HG03354 (cell line): ENCODE results near the gene RGS19.
"Not testable (repeated sequence)": the region's sequence is repeated elsewhere in the genome, so short reads cannot be mapped to it uniquely, and the experiment has no call there.

Experiments
- ATAC-seq: cut with Tn5 transposase; IDR thresholded peaks from one replicate; pipeline ENCODE4 v1.9.1; 2021; ENCODE audit warnings: mild to moderate bottlenecking; ENCODE audit not compliant: unreplicated experiment, poor library complexity, severe bottlenecking

The RGS19 gene

DNA sequence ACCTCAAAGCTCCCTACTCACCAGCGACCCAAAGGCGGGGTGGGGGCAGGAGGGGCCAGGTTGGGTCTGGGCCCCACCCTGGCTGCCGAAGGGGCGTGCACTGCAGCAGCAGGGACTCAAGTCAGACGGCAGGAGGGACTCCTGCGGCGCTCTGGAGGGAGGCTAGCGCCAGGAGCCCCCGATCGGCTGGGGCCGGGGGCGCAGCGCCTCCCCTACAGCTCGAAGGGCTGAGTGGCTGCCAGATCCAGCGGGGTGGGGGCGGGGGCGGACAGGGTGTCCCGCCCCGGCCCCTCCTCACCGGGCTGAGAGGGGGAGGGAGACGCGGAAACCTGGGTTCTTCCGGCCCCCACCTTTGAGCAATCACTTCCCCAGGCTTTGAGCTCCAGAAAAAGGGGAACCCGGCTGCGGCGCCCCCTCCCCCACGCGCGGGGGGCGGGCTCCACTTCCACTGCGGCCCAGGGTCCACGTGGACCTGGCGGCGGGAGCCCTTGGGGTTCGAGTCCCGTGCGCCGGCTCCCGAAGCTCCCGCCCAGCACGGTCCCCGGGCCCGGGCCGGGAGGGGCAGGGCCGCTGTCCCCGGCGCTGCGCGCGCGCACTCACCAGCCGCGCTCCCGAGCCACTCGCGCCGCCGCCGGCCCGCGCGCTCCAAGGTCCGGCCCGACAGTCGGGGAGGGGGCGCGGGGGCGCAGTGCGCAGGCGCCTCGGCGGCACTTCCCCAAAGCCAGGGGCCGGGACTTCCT, at the start of gene RGS19:
Gene RGS19, minus strand, starts transcription at position 246 of the 740 bp plus-strand sequence. CDS start 2,632 bp downstream, outside the sequence.
- peak; percentile 39 for ATAC-seq

DNA sequence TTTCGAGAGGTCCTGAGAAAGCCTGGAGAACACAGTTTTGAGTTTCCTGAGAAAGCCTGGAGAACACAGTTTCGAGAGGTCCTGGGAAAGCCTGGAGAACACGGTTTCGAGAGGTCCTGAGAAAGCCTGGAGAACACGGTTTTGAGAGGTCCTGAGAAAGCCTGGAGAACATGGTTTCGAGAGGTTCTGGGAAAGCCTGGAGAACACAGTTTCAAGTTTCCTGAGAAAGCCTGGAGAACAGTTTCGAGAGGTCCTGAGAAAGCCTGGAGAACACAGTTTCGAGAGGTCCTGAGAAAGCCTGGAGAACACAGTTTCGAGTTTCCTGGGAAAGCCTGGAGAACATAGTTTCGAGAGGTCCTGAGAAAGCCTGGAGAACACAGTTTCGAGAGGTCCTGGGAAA, 44.2 kb upstream of the RGS19 start:
- ATAC-seq, result not testable (repeated sequence)

GRCh38 chr20:64122927-64123326, 43.6 kb upstream of the RGS19 start:
- ATAC-seq, result not testable (repeated sequence)

DNA sequence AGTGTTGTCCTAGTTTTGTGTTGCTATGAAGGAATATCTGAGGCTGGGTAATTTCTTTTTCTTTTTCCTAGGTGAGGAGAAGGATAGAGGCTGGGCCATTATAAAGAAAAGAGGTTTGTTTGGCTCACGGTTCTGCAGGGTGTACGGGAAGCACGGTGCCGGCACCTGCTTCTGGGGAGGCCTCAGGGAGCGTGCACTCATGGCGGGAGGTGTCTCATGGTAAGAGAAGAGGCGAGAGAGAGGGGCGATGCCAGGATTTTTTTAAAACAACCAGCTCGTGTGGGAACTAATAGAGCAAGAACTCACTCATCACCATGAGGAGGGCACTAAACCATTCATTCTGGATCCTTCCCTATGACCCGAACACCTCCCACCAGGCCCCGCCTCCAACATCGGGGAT, 42.3 kb upstream of the RGS19 start:
- ATAC-seq, result no peak

DNA sequence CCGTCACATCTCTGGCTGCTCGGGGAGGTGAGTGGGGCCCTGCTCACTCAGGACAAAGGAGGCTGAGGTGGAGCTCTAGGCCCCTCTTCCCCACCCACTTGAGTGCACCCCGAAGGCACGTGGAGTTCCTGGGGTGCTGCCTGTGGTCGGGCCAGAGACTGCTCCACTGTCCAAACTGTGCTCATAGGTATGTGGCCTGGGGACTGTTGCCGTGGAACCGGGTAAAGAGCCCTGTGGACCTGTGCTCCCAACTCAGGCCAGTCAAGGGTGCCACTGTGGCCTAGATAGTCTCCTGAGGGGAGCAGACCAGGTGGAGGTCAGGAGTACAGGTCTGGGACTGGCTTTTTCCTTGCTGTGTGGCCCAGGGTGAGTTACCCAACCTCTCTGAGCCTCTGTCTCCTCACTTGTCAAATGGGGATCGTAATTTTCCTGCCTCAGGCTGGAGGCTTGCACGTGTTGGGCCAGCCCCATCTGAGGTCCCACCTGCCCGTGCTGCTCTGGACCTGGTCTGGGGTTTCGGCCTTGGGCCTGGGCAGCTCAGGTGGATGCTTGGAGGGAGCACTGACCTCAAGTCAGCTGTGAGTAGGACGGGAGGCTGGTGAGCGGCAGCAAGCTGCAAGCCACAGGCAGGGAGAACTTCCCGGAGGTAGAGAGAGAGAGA, 40.5 kb upstream of the RGS19 start:
- no peak for ATAC-seq

DNA sequence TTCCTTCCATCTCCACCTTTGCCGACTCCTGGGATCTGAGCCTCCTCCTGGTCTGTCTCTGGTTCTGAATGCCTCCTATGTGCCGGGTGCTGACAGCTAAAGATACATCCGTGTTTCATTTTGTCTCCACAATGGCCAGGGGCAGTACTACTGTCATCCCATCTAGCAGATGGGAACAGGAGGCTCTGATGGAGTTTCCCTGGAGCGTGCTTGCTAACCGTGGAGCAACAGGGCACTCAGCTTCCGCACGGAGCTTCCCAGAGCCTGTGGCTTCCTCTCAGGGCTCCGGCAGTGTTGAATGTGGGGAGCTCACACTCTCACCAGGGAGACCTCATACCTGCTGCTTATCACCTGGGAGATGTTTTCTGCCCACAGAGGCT, 40.0 kb upstream of the RGS19 start:
- no peak for ATAC-seq

DNA sequence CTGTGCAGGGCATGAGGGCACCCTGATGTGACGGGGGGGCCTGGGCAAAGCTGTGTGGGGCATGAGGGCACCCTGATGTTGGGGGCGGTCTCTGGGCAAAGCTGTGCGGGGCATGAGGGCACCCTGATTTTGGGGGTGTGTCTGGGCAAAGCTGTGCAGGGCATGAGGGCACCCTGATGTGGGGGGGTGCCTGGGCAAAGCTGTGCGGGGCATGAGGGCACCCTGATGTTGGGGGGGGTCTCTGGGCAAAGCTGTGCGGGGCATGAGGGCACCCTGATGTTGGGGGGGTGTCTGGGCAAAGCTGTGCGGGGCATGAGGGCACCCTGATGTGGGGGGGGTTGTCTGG, 38.1 kb upstream of the RGS19 start:
- not testable (repeated sequence) for ATAC-seq

DNA sequence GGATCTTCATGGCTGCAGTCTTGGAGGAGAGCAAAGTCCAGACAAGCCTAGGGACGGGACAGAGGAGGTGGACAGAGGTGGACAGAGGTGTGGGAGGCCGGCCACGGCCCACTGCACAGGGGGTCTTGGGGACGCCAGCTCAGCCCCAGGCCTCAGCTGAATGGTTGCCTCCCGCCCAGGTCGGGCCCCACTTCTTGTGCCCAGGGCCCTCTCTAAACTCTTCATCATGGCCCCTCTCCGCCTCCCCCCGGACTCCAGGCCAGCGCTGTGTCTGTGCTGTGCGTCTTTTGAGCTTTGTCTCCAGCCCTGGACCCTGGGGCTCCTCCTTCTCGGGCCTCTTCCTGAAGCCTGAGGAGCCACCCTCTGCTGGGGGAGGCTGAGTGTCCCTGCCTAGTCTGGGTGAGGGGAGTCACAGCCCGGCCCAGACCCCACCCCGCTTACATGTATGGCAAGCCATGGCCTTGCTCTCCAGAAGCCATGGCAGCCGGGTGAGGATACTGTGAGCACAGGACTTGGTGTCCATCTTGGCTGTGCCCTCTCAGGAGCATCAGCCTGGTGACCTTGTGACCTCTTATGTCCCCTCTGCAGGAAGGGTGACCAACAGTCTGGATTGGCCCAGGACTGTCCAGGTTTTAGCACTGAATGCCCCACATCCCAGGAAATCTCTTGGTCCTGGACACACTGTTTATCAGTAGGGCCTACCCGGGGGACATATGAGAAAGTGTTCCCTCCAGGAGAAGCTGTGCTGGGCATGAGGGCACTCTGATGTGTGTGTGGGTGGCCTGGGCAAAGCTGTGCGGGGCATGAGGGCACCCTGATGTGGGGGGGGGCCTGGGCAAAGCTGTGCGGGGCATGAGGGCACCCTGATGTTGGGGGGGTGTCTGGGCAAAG, 37.5 kb upstream of the RGS19 start:
- no peak for ATAC-seq

DNA sequence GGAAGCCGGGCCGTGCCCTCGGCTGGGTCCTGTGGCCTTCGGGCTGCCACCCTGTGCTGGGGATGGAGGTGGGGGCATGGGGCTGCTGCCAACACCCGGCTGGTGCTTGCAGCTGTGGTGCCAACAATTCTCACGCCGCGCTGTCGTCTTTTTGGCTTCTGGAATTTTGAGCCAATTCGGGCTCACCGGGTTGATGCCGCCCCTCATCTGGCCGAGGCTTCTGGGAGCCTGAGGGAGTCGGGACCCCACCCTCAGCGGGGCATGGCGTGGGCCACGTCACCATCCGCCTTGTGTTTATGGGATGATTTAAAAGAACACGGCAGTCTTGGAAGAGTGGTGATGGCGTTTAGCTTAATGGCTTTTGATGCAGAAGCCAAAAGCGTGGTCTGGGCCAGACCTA, 36.7 kb upstream of the RGS19 start:
- ATAC-seq, result no peak

DNA sequence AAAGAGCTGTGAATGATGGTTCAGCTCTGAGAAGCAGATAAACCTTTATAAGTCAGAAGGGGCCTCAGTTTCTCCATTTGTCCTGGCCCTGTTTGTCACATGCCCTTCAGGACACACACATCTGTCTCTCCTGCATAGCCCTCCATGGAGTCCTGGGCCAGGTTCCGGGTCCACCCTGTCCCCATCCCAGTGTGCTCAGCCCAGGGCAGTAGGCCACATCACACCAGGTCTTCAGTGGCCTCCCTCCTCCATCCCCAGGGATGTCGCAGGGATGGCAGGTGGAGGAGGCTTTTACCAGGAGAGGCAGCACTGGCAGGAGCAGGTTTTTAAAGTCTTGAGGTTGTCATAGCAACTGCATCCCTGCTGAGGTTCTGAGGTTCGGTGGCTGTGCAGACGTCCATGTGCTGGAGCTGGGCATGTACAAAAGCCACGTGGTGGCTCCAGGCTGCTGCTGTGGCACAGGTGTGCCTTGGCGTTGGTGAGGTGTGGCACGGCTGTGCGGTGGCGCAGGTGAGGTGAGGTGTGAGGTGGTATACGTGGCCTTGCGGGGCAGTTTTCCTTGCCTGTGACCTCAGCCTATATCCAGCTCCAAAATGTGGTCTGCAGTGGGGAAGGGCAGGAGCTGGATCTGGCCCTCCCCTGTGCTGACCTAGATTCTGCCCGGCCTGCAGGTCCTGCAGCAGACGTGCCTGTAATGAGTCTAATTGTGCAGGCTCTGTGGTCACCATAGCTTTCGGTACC, 36.0 kb upstream of the RGS19 start:
- no peak for ATAC-seq

DNA sequence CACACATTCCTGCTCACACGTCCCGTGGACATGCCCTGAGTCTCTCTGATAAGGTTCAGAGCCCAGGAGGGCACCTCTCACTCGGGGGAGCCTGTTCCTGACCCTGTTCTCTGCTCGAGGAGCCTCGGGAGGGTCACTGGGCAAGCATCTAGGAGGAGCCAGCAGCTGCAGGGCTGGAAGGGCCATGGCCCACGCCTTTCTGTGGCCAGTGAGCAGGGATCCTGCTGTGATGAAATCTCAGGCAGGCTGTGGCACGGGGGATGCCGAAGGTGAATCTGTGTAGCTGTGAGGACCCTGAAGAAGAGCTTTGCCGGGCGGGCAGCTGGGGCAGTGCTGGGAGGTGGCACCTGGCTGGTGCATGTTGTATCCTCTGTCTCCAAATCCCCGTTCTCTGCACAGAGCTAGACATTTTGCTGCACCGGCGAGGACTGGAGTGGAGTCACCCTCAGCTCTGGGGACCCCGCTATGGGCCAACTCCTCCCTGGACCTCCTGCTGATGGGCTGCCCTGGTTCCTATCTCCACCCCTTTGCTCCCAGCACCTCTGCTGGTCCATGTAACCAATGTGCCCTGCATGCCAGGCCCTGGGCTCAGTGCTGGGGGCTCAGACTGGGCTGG, 35.1 kb upstream of the RGS19 start:
- ATAC-seq, result no peak

DNA sequence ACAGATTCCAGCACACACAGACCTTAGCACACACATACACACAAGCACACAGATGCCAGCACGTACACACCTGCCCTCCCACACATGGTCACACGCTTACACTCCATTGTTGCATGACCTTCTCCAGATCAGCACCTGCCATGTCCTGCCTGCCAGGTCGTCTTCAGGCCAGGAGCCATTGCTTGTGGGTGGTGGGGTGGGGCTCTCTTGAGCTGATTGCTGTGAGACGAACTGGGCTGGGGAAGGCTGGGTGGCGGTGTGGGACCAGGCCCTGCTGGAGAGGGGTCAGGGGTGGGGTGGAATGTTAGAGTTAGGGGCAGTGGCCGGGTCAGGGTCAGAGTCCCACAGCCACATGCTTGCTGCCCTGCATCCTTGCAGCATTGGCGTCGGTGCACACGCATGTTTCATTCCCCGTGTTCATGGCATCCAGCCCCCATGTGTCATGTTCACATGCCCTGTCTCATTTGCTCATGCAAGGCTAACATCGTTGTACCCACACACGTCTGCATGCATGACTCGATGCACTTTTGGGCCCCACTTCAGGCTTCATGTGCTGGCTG, 34.6 kb upstream of the RGS19 start:
- no peak for ATAC-seq

GRCh38 chr20:64113444-64113775, 34.1 kb upstream of the RGS19 start:
- no peak for ATAC-seq

- ATAC-seq, result no peak
Observed at GRCh38 chr20:64112691-64113443, 33.5 kb upstream of the RGS19 start.

DNA sequence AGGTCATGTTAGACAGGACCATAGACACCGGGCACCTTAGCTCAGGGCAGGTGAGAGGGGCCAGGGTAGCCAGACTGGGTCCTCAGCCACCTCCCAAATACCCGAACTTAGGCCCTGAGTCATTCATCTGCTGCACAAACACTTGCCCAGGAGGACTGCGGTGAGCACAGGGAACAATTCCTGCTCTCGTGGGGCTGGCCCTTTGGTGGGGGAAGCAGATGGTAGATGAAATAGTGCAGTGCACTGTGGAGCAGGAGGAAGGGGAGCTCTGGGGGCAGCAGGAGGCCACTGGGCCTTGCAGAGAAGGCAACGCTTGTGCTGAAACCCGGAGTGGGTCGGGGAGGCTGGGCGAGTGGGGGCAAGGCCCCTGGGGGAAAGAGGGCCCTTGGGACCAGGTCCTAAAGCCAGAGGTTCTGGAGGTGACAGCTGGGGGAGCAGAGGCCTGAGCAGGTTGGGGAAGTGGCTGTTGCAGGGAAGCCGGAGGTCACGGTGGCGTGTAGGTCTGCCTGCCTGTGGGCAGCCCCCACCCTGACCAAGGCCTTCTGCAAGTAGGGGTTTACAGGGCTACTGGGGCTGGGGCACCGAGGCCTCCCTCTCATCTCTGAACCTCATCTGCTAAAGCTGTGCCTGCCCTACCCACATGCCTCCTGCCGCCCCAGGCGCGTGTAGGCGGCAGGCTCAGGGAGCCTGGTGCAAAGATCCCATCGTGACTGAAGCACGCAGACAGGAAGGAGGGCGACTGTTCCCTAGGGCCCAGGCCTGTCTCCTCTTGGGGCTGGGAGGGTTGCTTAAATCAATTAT, 32.7 kb upstream of the RGS19 start:
- no peak for ATAC-seq

- no peak for ATAC-seq
Observed at GRCh38 chr20:64110411-64111068, 31.2 kb upstream of the RGS19 start.

GRCh38 chr20:64109831-64110391, 30.6 kb upstream of the RGS19 start:
- no peak for ATAC-seq
